Astrocyte (in vitro differentiated cells and primary cell): Measurements from ENCODE around the gene TEX48.

Experiments
- CTCF ChIP-seq: IDR thresholded peaks from 2 replicates; pipeline ENCODE4 v1.5.1; 2011; ENCODE audit warnings: low read depth, mild to moderate bottlenecking, inconsistent platforms, low read length, moderate library complexity; ENCODE audit not compliant: insufficient read depth
- EZH2 ChIP-seq: IDR thresholded peaks from 2 replicates; pipeline ENCODE4 v1.6.1; 2012; ENCODE audit warnings: mild to moderate bottlenecking, low read length, inconsistent platforms; ENCODE audit not compliant: insufficient read depth

- no peak for TF ChIP-seq CTCF
- no peak for TF ChIP-seq EZH2
Measured at GRCh38 chr9:114666401-114666800, 15.6 kb downstream of the TEX48 start.
